ENCODE results near the gene FXYD6. TPM values are rescaled to one million over a fixed set of nuclear protein-coding genes. Genes with fewer than 3 reads are reported as not detected.

The FXYD6 gene
- polyA plus RNA-seq, 1 of the 3 experiments (the other 2 are of a cell fraction) = 1.4 TPM

- no peak for TF ChIP-seq ZBTB33 (IDR thresholded peaks at IDR 0.05; ENCODE audit: borderline replicate concordance, low read depth)
- TF ChIP-seq MXI1 (IDR thresholded peaks at IDR 0.05; ENCODE audit: low read depth, low read length) = no peak
- no peak for TF ChIP-seq USF1 (IDR thresholded peaks at IDR 0.05; ENCODE audit: borderline replicate concordance, low read depth)
Observed at GRCh38 chr11:117795638-117796455, 80.6 kb downstream of the FXYD6 start (continued).

- TF ChIP-seq USF1 (IDR thresholded peaks at IDR 0.05; ENCODE audit: borderline replicate concordance, low read depth) (no peak), ZBTB33 (IDR thresholded peaks at IDR 0.05; ENCODE audit: borderline replicate concordance, low read depth) (no peak), MXI1 (IDR thresholded peaks at IDR 0.05; ENCODE audit: low read depth, low read length) (no peak), RAD21 (IDR thresholded peaks at IDR 0.05; ENCODE audit: low read length) (no peak), SIN3A (IDR thresholded peaks at IDR 0.05; ENCODE audit: borderline replicate concordance, low read depth, low read length) (no peak), REST (IDR thresholded peaks at IDR 0.05; ENCODE audit: low read depth, low read length) (no peak), ELF1 (IDR thresholded peaks at IDR 0.05) (no peak), CTCF (IDR thresholded peaks at IDR 0.05) (no peak), PBX3 (IDR thresholded peaks at IDR 0.05) (no peak), TEAD4 (IDR thresholded peaks at IDR 0.05; ENCODE audit: borderline replicate concordance, insufficient read depth) (no peak)
- Histone ChIP-seq H3K27ac (ENCODE audit: low read depth in 2 of 2, low read length in 1 of 2) (no peak overlapping the region), H2AFZ (ENCODE audit: low read depth) (no peak overlapping the region), H3K36me3 (replicated peaks in 1 of 2; ENCODE audit: control insufficient read depth in 1 of 2, insufficient read depth in 2 of 2, low read length in 1 of 2) (no peaks in the 10 kb centered on the region), H3K9me2 (no peaks in the 10 kb centered on the region), H3K9me3 (no peaks in the 10 kb centered on the region), H3F3A (replicated peaks; ENCODE audit: insufficient read depth) (no peaks in the 10 kb centered on the region), H3K4me2 (no peak overlapping the region), H3K9ac (no peak overlapping the region), H4K20me1 (ENCODE audit: insufficient read depth) (no peaks in the 10 kb centered on the region), H3K27me3 (ENCODE audit: insufficient read depth) (peaks cover 28% of the 10 kb centered on the region), H3K79me2 (ENCODE audit: insufficient read depth) (no peaks in the 10 kb centered on the region), H3K4me3 (ENCODE audit: low read depth in 2 of 2, low read length in 1 of 2) (no peak overlapping the region), H3K4me1 (ENCODE audit: control insufficient read depth in 1 of 2, insufficient read depth in 2 of 2, low read depth in 1 of 2, low read length in 1 of 2) (peaks cover 0 to 14% of the 10 kb centered on the region in 2 experiments; a peak in 1 of 4 replicates)
- DNase-seq = no peak
- 64% methylated on average over 22 of the region's 29 CpGs for WGBS (ENCODE audit: low lambda C conversion rate)
- POLR2A ChIA-PET = no interaction called here
- CTCF ChIA-PET = interaction anchor here (0.6 to 5.6 kb wide), 6 partner anchors 9 to 379 kb away, joined by 3 to 46 read pairs (median 6); no protein-coding TSS in a partner anchor
Observed at GRCh38 chr11:117794772-117795629, 81.5 kb downstream of the FXYD6 start.
